Neural cell (in vitro differentiated cells): ENCODE measurements around the gene RPL28. TPM values are rescaled to one million over a fixed set of nuclear protein-coding genes. Genes with fewer than 3 reads are reported as not detected.
A peak's percentile ranks its signal among the peaks of the same experiment; 100 is the strongest.

Experiments used
- H2AFZ ChIP-seq: fragments of 200-600, 300-800 bp; sonication (generic), shearing (Covaris generic); 2 replicates; pipeline ENCODE4 v1.6.0; 2014; ENCODE audit warnings: low read depth, mild to moderate bottlenecking, antibody characterized with exemption, low read length, moderate library complexity
- H3F3A ChIP-seq: fragments of 200-600 bp; shearing (Covaris generic); 2 replicates; pipeline ENCODE4 v1.6.1; 2016; ENCODE audit warnings: mild to moderate bottlenecking, moderate library complexity, mixed read lengths, antibody characterized with exemption, low read length; ENCODE audit not compliant: insufficient read depth, poor library complexity, severe bottlenecking
- H3K27ac ChIP-seq: fragments of 200-600, 300-800 bp; sonication (generic), shearing (Covaris generic); 2 replicates; pipeline ENCODE4 v1.5.1; 2014; ENCODE audit warnings: mild to moderate bottlenecking, low read length, moderate library complexity
- H3K27me3 ChIP-seq: fragments of 300-800, 200-600 bp; sonication (generic), shearing (Covaris generic); 2 replicates; pipeline ENCODE4 v1.6.0; 2014; ENCODE audit warnings: mild to moderate bottlenecking, low read depth, low read length, moderate library complexity; ENCODE audit not compliant: insufficient read depth
- H3K36me3 ChIP-seq: fragments of 300-800, 200-600 bp; sonication (generic), shearing (Covaris generic); 2 replicates; pipeline ENCODE4 v1.5.1; 2014; ENCODE audit warnings: mild to moderate bottlenecking, antibody characterized with exemption, low read length, moderate library complexity; ENCODE audit not compliant: insufficient read depth
- H3K4me2 ChIP-seq: fragments of 300-800, 200-600 bp; sonication (generic), shearing (Covaris generic); 2 replicates; pipeline ENCODE4 v1.6.0; 2014; ENCODE audit warnings: mild to moderate bottlenecking, low read length
- H3K4me3 ChIP-seq: fragments of 300-800, 200-600 bp; sonication (generic), shearing (Covaris generic); 2 replicates; pipeline ENCODE4 v1.5.1; 2014; ENCODE audit warnings: mild to moderate bottlenecking, low read length, moderate library complexity
- H3K79me2 ChIP-seq: fragments of 200-600 bp; shearing (Covaris generic); replicated peaks from 2 replicates; pipeline ENCODE4 v1.6.0; 2014; ENCODE audit warnings: mild to moderate bottlenecking, low read length, moderate library complexity; ENCODE audit not compliant: insufficient read depth
- H3K9ac ChIP-seq: fragments of 300-800, 200-600 bp; sonication (generic), shearing (Covaris generic); 2 replicates; pipeline ENCODE4 v1.6.1; 2016; ENCODE audit warnings: mild to moderate bottlenecking, low read length, mixed read lengths
- H3K9me2 ChIP-seq: fragments of 200-600 bp; shearing (Covaris generic); 2 replicates; pipeline ENCODE4 v1.6.1; 2016; ENCODE audit warnings: mild to moderate bottlenecking, low read length, mixed read lengths; ENCODE audit not compliant: insufficient read depth
- H3K9me3 ChIP-seq: fragments of 200-600, 300-800 bp; sonication (generic), shearing (Covaris generic); 2 replicates; pipeline ENCODE4 v1.6.1; 2016; ENCODE audit warnings: mild to moderate bottlenecking, mixed run types, low read length, moderate library complexity, mixed read lengths
- H4K20me1 ChIP-seq: fragments of 200-600 bp; shearing (Covaris generic); 2 replicates; pipeline ENCODE4 v1.6.1; 2016; ENCODE audit warnings: mild to moderate bottlenecking, mixed run types; ENCODE audit not compliant: insufficient read depth
- CTCF ChIP-seq: fragments of 450-650 bp; IDR thresholded peaks from 2 replicates; pipeline ENCODE4 v1.5.1; 2014; ENCODE audit warnings: antibody characterized with exemption, mild to moderate bottlenecking, moderate library complexity; ENCODE audit not compliant: poor library complexity, severe bottlenecking
- EP300 ChIP-seq: fragments of 450-650 bp; conservative IDR thresholded peaks from 2 replicates; pipeline ENCODE4 v1.6.1; 2014; ENCODE audit warnings: antibody characterized with exemption, mild to moderate bottlenecking, moderate library complexity; ENCODE audit not compliant: poor library complexity, severe bottlenecking
- EZH2 ChIP-seq: fragments of 200-600, 300-800 bp; shearing (Covaris generic), sonication (generic); IDR thresholded peaks from 2 replicates; pipeline ENCODE4 v1.6.1; 2014; ENCODE audit warnings: antibody characterized with exemption, low read length, borderline replicate concordance, mild to moderate bottlenecking; ENCODE audit not compliant: insufficient read depth, poor library complexity, severe bottlenecking
- MXI1 ChIP-seq: fragments of 450-650 bp; conservative IDR thresholded peaks from 2 replicates; pipeline ENCODE4 v1.6.1; 2014; ENCODE audit warnings: antibody characterized with exemption, mild to moderate bottlenecking; ENCODE audit not compliant: poor library complexity, severe bottlenecking
- POLR2AphosphoS5 ChIP-seq: IDR thresholded peaks from 2 replicates; pipeline ENCODE4 v1.6.1; 2012
- RAD21 ChIP-seq: fragments of 450-650 bp; conservative IDR thresholded peaks from 2 replicates; pipeline ENCODE4 v1.6.1; 2014; ENCODE audit warnings: antibody characterized with exemption, mild to moderate bottlenecking, moderate library complexity
- REST ChIP-seq: IDR thresholded peaks from 2 replicates; pipeline ENCODE4 v1.6.1; 2012; ENCODE audit warnings: borderline replicate concordance
- SMC3 ChIP-seq: fragments of 450-650 bp; conservative IDR thresholded peaks from 2 replicates; pipeline ENCODE4 v1.6.1; 2014; ENCODE audit warnings: antibody characterized with exemption, mild to moderate bottlenecking, moderate library complexity; ENCODE audit not compliant: poor library complexity
- TAF1 ChIP-seq: IDR thresholded peaks from 2 replicates; pipeline ENCODE4 v1.6.1; 2012; ENCODE audit warnings: low read depth
- polyA plus RNA-seq: library from polyadenylated mRNA; depleted of rRNA; stranded (reverse); fragments of >200 nt; gene quantifications from 2 replicates; pipeline ENCODE4 v1.2.3, GENCODE V29; 2014

The RPL28 gene
- polyA plus RNA-seq, 1 donor from 2014 or later: 195 TPM

GRCh38 chr19:55353356-55353802 is 32.4 kb upstream of the RPL28 start:
- H3F3A ChIP-seq: no peaks in the 10 kb centered on the region
- no peak overlapping the region for H3K27ac ChIP-seq
- no peaks in the 10 kb centered on the region for H4K20me1 ChIP-seq
- H3K9me2 ChIP-seq: no peaks in the 10 kb centered on the region
- no peaks in the 10 kb centered on the region for H3K9me3 ChIP-seq
- no peaks in the 10 kb centered on the region for H3K36me3 ChIP-seq
- H3K27me3 ChIP-seq: peaks cover 54% of the 10 kb centered on the region
- no peaks in the 10 kb centered on the region for H3K79me2 ChIP-seq
- TF ChIP-seq CTCF (peak; percentile 14), EZH2 (no peak), POLR2AphosphoS5 (peak; percentile 4), MXI1 (no peak)
- no peak overlapping the region for H2AFZ ChIP-seq
- H3K4me3 ChIP-seq: peak overlapping the region; percentile 71
- H3K9ac ChIP-seq: peak overlapping the region; percentile 41
- H3K4me2 ChIP-seq: peak overlapping the region; percentile 81

GRCh38 chr19:55353803-55354697 is 31.7 kb upstream of the RPL28 start:
- Histone ChIP-seq H3K9me3 (no peaks in the 10 kb centered on the region), H3K4me2 (peak overlapping the region; percentile 81), H4K20me1 (no peaks in the 10 kb centered on the region), H3K27ac (no peak overlapping the region), H2AFZ (no peak overlapping the region), H3F3A (no peaks in the 10 kb centered on the region), H3K36me3 (no peaks in the 10 kb centered on the region), H3K79me2 (no peaks in the 10 kb centered on the region), H3K9me2 (no peaks in the 10 kb centered on the region), H3K27me3 (peaks cover 54% of the 10 kb centered on the region), H3K9ac (peak overlapping the region; percentile 41), H3K4me3 (peak overlapping the region; percentile 71)
- peak; percentile 64 for TF ChIP-seq MXI1
- no peak for TF ChIP-seq CTCF
- TF ChIP-seq RAD21: peak; percentile 29

DNA sequence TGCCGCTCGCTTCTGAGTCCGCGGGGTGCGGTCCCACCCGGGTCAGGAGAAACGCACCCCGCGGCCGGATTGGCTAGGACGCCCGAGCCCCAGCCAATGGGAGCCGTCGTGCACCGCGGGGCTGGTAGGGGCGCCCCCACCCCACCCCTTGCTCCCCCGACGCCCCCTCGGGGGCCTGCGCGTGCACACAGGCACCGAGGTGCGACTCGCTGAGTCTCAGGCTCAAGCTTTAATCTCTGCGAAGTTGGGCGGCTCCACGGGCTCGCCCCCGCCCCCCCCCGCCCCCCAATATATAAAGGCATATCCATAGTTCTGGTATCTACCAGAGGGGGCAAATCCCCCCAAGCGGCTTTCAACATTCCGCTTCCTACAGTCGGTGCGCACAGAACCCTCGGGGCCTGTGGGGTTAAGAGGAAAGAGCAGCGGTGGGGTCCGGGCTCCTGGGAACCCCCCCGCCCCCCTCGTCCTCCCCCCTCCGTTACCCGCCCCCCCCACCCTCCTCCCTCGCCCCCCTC is 31.0 kb upstream of the RPL28 start, which contains the start of gene COX6B2:
COX6B2 (minus strand) TSS at position 22 of the 515 bp plus-strand sequence. CDS start 198 bp downstream, outside the sequence.
- Histone ChIP-seq H3K9me2 (no peaks in the 10 kb centered on the region), H3K9ac (peak within 1 kb of the TSS; percentile 41), H3K9me3 (no peaks in the 10 kb centered on the region), H3K4me2 (peak within 1 kb of the TSS; percentile 81), H3K4me3 (peak within 1 kb of the TSS; percentile 71), H4K20me1 (no peaks in the 10 kb centered on the region), H3K36me3 (no peaks in the 10 kb centered on the region), H2AFZ (no peak within 1 kb of the TSS), H3K27me3 (peaks cover 54% of the 10 kb centered on the region), H3K79me2 (no peaks in the 10 kb centered on the region), H3K27ac (no peak within 1 kb of the TSS), H3F3A (no peaks in the 10 kb centered on the region)
- TF ChIP-seq MXI1 (no peak), RAD21 (no peak), SMC3 (no peak), CTCF (no peak), TAF1 (no peak), EZH2 (no peak), REST (no peak), EP300 (no peak), POLR2AphosphoS5 (no peak)
